GM23338 (cell line): ENCODE results near the gene CTSW. TPM values are rescaled to one million over a fixed set of nuclear protein-coding genes. Genes with fewer than 3 reads are reported as not detected.
A peak's percentile ranks its signal among the peaks of the same experiment; 100 is the strongest.

Experiments used
- ATAC-seq: fragments of 200-7000 bp; cut with Tn5 transposase; 3 replicates; pipeline ENCODE4 v1.9.1; 2020
- DNase-seq: peaks from one replicate; pipeline ENCODE4 v3.0.0-alpha.2; 2015; ENCODE audit warnings: low spot score
- H2AFZ ChIP-seq: fragments of 200-600 bp; sonication (generic); 2 replicates; pipeline ENCODE4 v1.8.0; 2016; ENCODE audit warnings: antibody characterized with exemption, mild to moderate bottlenecking, moderate library complexity
- H3F3A ChIP-seq: fragments of 200-600 bp; sonication (generic); replicated peaks from 2 replicates; pipeline ENCODE4 v1.8.0; 2017; ENCODE audit warnings: antibody characterized with exemption, mixed run types, low read depth
- H3K27ac ChIP-seq: fragments of 200-600 bp; sonication (generic); 2 replicates; pipeline ENCODE4 v1.6.1; 2016; ENCODE audit warnings: low read depth
- H3K27me3 ChIP-seq: fragments of 200-600 bp; sonication (generic); 2 replicates; pipeline ENCODE4 v1.8.0; 2016; ENCODE audit warnings: mild to moderate bottlenecking, mixed run types, moderate library complexity; ENCODE audit not compliant: insufficient read depth
- H3K36me3 ChIP-seq: fragments of 200-600 bp; sonication (generic); 2 replicates; pipeline ENCODE4 v1.8.0; 2016; ENCODE audit warnings: mild to moderate bottlenecking; ENCODE audit not compliant: insufficient read depth
- H3K4me1 ChIP-seq: fragments of 200-600 bp; sonication (generic); 2 replicates; pipeline ENCODE4 v1.8.0; 2016; ENCODE audit warnings: mild to moderate bottlenecking, moderate library complexity; ENCODE audit not compliant: insufficient read depth
- H3K4me2 ChIP-seq: fragments of 200-600 bp; sonication (generic); 2 replicates; pipeline ENCODE4 v1.7.1; 2017; ENCODE audit warnings: mixed run types
- H3K4me3 ChIP-seq: fragments of 200-600 bp; sonication (generic); 2 replicates; pipeline ENCODE4 v1.6.1; 2016; ENCODE audit warnings: mixed run types
- H3K79me2 ChIP-seq: fragments of 200-600 bp; sonication (generic); replicated peaks from 2 replicates; pipeline ENCODE4 v1.8.0; 2017; ENCODE audit warnings: mild to moderate bottlenecking; ENCODE audit not compliant: insufficient read depth
- H3K9me2 ChIP-seq: fragments of 200-600 bp; sonication (generic); 2 replicates; pipeline ENCODE4 v1.8.0; 2017; ENCODE audit not compliant: insufficient read depth
- H4K20me1 ChIP-seq: fragments of 200-600 bp; sonication (generic); replicated peaks from 2 replicates; pipeline ENCODE4 v1.8.0; 2017; ENCODE audit warnings: mild to moderate bottlenecking; ENCODE audit not compliant: insufficient read depth
- H3K27ac Mint-ChIP-seq: 2 replicates; pipeline ENCODE4 v1.8.0; 2020; ENCODE audit warnings: inconsistent platforms, mild to moderate bottlenecking, moderate library complexity, mixed read lengths
- H3K27me3 Mint-ChIP-seq: 3 replicates; pipeline ENCODE4 v1.8.0; 2022; ENCODE audit warnings: low read depth, mild to moderate bottlenecking, moderate library complexity, mixed read lengths, inconsistent platforms; ENCODE audit not compliant: insufficient read depth, poor library complexity
- H3K36me3 Mint-ChIP-seq: 3 replicates; pipeline ENCODE4 v1.8.0; 2021; ENCODE audit warnings: low read depth, mild to moderate bottlenecking, inconsistent platforms, moderate library complexity, mixed read lengths
- H3K4me1 Mint-ChIP-seq: 3 replicates; pipeline ENCODE4 v1.8.0; 2020; ENCODE audit warnings: mild to moderate bottlenecking, inconsistent platforms, mixed read lengths
- H3K4me3 Mint-ChIP-seq: 3 replicates; pipeline ENCODE4 v1.8.0; 2021; ENCODE audit warnings: moderate library complexity, mild to moderate bottlenecking, inconsistent platforms, mixed read lengths
- H3K9me3 Mint-ChIP-seq: 3 replicates; pipeline ENCODE4 v1.8.0; 2020; ENCODE audit warnings: moderate library complexity, mild to moderate bottlenecking, inconsistent platforms, mixed read lengths
- CREB1 ChIP-seq: fragments of 250-450 bp; sonication (Bioruptor Pico); IDR thresholded peaks from 2 replicates; pipeline ENCODE4 v1.5.0; 2020; ENCODE audit warnings: low read depth, mild to moderate bottlenecking, moderate library complexity
- ETS1 ChIP-seq: IDR thresholded peaks from 2 replicates; pipeline ENCODE4 v1.6.1; 2016; ENCODE audit warnings: antibody characterized with exemption
- EZH2 ChIP-seq: fragments of 200-600 bp; sonication (generic); IDR thresholded peaks from one replicate; pipeline ENCODE4 v1.8.0; 2017; ENCODE audit warnings: antibody characterized with exemption, mild to moderate bottlenecking, low read depth; ENCODE audit not compliant: unreplicated experiment
- EZH2phosphoT487 ChIP-seq: fragments of 200-600 bp; sonication (generic); IDR thresholded peaks from one replicate; pipeline ENCODE4 v1.8.1; 2018; ENCODE audit warnings: antibody characterized with exemption; ENCODE audit not compliant: unreplicated experiment
- JUNB ChIP-seq: IDR thresholded peaks from one replicate; pipeline ENCODE4 v1.6.1; 2016; ENCODE audit warnings: antibody characterized with exemption; ENCODE audit not compliant: unreplicated experiment
- NANOG ChIP-seq: IDR thresholded peaks from 2 replicates; pipeline ENCODE4 v1.6.1; 2016; ENCODE audit warnings: antibody characterized with exemption, borderline replicate concordance
- STAT1 ChIP-seq: IDR thresholded peaks from one replicate; pipeline ENCODE4 v1.6.1; 2016; ENCODE audit warnings: antibody characterized with exemption; ENCODE audit not compliant: unreplicated experiment
- ZNF114 ChIP-seq: fragments of 250-450 bp; sonication (Bioruptor Pico); IDR thresholded peaks from 2 replicates; pipeline ENCODE4 v1.5.0; 2020; ENCODE audit warnings: mild to moderate bottlenecking, moderate library complexity
- ZNF331 ChIP-seq: fragments of 250-450 bp; sonication (Bioruptor Pico); IDR thresholded peaks from 2 replicates; pipeline ENCODE4 v1.5.0; 2020; ENCODE audit warnings: low read depth, mild to moderate bottlenecking, moderate library complexity
- polyA plus RNA-seq: library from polyadenylated mRNA; unstranded; fragments of >200 nt; fragmentation: Nextera tagmentation; extraction: Ambion mirVana; gene quantifications from 2 replicates; pipeline ENCODE4 v1.2.1, GENCODE V29; 2016
- total RNA-seq: library from RNA; depleted of rRNA; stranded (reverse); fragments of >200 nt; shearing (Covaris generic); gene quantifications from 2 replicates; pipeline ENCODE4 v1.2.3, GENCODE V29; 2014
- TF ChIP-seq, protein P1 (sequence below), 2 experiments: fragments of 200-600 bp in 1 of 2; sonication (generic) in 1 of 2; conservative IDR thresholded peaks; 2 replicates each; pipeline versions ENCODE4 v1.5.1 to v1.6.1; 2016 to 2017; ENCODE audit warnings: antibody characterized with exemption in 2 of 2, low read depth in 2 of 2, mild to moderate bottlenecking in 2 of 2, moderate library complexity in 1 of 2
- TF ChIP-seq, protein P2 (sequence below): fragments of 250-450 bp; sonication (Bioruptor Pico); IDR thresholded peaks from 2 replicates; pipeline ENCODE4 v1.5.0; 2020; ENCODE audit warnings: mild to moderate bottlenecking, moderate library complexity

Gene CTSW
- total and polyA plus RNA-seq, 2 experiments from 2014 or later, result not detected

- H3F3A ChIP-seq, result peaks cover 27% of the 10 kb centered on the region
- no peak for ATAC-seq
- TF ChIP-seq JUNB, result no peak
- no peak for TF ChIP-seq EZH2phosphoT487
- TF ChIP-seq CREB1, result no peak
- TF ChIP-seq, protein P1, sequence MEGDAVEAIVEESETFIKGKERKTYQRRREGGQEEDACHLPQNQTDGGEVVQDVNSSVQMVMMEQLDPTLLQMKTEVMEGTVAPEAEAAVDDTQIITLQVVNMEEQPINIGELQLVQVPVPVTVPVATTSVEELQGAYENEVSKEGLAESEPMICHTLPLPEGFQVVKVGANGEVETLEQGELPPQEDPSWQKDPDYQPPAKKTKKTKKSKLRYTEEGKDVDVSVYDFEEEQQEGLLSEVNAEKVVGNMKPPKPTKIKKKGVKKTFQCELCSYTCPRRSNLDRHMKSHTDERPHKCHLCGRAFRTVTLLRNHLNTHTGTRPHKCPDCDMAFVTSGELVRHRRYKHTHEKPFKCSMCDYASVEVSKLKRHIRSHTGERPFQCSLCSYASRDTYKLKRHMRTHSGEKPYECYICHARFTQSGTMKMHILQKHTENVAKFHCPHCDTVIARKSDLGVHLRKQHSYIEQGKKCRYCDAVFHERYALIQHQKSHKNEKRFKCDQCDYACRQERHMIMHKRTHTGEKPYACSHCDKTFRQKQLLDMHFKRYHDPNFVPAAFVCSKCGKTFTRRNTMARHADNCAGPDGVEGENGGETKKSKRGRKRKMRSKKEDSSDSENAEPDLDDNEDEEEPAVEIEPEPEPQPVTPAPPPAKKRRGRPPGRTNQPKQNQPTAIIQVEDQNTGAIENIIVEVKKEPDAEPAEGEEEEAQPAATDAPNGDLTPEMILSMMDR (conservative IDR thresholded peaks at IDR 0.05; ENCODE audit: low read depth in 2 of 2), result no peak
- no peak for TF ChIP-seq ZNF114 (CRISPR knock-in tag)
- TF ChIP-seq EZH2, result no peak
- no peak for TF ChIP-seq ETS1
- TF ChIP-seq ZNF331 (CRISPR knock-in tag), result no peak
- TF ChIP-seq STAT1, result no peak
- TF ChIP-seq, protein P2, sequence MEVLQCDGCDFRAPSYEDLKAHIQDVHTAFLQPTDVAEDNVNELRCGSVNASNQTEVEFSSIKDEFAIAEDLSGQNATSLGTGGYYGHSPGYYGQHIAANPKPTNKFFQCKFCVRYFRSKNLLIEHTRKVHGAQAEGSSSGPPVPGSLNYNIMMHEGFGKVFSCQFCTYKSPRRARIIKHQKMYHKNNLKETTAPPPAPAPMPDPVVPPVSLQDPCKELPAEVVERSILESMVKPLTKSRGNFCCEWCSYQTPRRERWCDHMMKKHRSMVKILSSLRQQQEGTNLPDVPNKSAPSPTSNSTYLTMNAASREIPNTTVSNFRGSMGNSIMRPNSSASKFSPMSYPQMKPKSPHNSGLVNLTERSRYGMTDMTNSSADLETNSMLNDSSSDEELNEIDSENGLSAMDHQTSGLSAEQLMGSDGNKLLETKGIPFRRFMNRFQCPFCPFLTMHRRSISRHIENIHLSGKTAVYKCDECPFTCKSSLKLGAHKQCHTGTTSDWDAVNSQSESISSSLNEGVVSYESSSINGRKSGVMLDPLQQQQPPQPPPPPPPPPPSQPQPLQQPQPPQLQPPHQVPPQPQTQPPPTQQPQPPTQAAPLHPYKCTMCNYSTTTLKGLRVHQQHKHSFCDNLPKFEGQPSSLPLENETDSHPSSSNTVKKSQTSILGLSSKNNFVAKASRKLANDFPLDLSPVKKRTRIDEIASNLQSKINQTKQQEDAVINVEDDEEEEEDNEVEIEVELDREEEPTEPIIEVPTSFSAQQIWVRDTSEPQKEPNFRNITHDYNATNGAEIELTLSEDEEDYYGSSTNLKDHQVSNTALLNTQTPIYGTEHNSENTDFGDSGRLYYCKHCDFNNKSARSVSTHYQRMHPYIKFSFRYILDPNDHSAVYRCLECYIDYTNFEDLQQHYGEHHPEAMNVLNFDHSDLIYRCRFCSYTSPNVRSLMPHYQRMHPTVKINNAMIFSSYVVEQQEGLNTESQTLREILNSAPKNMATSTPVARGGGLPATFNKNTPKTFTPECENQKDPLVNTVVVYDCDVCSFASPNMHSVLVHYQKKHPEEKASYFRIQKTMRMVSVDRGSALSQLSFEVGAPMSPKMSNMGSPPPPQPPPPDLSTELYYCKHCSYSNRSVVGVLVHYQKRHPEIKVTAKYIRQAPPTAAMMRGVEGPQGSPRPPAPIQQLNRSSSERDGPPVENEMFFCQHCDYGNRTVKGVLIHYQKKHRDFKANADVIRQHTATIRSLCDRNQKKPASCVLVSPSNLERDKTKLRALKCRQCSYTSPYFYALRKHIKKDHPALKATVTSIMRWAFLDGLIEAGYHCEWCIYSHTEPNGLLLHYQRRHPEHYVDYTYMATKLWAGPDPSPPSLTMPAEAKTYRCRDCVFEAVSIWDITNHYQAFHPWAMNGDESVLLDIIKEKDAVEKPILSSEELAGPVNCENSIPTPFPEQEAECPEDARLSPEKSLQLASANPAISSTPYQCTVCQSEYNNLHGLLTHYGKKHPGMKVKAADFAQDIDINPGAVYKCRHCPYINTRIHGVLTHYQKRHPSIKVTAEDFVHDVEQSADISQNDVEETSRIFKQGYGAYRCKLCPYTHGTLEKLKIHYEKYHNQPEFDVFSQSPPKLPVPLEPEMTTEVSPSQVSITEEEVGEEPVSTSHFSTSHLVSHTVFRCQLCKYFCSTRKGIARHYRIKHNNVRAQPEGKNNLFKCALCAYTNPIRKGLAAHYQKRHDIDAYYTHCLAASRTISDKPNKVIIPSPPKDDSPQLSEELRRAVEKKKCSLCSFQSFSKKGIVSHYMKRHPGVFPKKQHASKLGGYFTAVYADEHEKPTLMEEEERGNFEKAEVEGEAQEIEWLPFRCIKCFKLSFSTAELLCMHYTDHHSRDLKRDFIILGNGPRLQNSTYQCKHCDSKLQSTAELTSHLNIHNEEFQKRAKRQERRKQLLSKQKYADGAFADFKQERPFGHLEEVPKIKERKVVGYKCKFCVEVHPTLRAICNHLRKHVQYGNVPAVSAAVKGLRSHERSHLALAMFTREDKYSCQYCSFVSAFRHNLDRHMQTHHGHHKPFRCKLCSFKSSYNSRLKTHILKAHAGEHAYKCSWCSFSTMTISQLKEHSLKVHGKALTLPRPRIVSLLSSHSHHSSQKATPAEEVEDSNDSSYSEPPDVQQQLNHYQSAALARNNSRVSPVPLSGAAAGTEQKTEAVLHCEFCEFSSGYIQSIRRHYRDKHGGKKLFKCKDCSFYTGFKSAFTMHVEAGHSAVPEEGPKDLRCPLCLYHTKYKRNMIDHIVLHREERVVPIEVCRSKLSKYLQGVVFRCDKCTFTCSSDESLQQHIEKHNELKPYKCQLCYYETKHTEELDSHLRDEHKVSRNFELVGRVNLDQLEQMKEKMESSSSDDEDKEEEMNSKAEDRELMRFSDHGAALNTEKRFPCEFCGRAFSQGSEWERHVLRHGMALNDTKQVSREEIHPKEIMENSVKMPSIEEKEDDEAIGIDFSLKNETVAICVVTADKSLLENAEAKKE (CRISPR knock-in tag), result no peak
- TF ChIP-seq NANOG, result no peak
- H3K4me3 ChIP-seq, result no peak overlapping the region
- H4K20me1 ChIP-seq, result peaks cover 6% of the 10 kb centered on the region; the same call in 1 of the 2 replicates
- Mint-ChIP-seq H3K4me1 (peaks cover 16% of the 10 kb centered on the region), H3K9me3 (peaks cover 4% of the 10 kb centered on the region; the same call in 2 of the 3 replicates), H3K27ac (no peak overlapping the region), H3K4me3 (peak overlapping the region; percentile 19), H3K36me3 (peaks cover 39% of the 10 kb centered on the region), H3K27me3 (peaks cover 27% of the 10 kb centered on the region)
- H3K4me2 ChIP-seq, result no peak overlapping the region
- peaks cover 4% of the 10 kb centered on the region; the same call in 1 of the 2 replicates for H3K36me3 ChIP-seq
- no peaks in the 10 kb centered on the region for H3K27me3 ChIP-seq
- H3K4me1 ChIP-seq, result peaks cover 8% of the 10 kb centered on the region; the same call in 1 of the 2 replicates
- H3K27ac ChIP-seq, result no peak overlapping the region
- no peak for DNase-seq
- H3K9me2 ChIP-seq, result no peaks in the 10 kb centered on the region
- H3K79me2 ChIP-seq, result peaks cover 11% of the 10 kb centered on the region
- H2AFZ ChIP-seq, result no peak overlapping the region
Observed at GRCh38 chr11:65862941-65863888, 16.4 kb upstream of the CTSW start.
